ENCODE results near the gene TBC1D16.

TBC1D16 gene

DNA sequence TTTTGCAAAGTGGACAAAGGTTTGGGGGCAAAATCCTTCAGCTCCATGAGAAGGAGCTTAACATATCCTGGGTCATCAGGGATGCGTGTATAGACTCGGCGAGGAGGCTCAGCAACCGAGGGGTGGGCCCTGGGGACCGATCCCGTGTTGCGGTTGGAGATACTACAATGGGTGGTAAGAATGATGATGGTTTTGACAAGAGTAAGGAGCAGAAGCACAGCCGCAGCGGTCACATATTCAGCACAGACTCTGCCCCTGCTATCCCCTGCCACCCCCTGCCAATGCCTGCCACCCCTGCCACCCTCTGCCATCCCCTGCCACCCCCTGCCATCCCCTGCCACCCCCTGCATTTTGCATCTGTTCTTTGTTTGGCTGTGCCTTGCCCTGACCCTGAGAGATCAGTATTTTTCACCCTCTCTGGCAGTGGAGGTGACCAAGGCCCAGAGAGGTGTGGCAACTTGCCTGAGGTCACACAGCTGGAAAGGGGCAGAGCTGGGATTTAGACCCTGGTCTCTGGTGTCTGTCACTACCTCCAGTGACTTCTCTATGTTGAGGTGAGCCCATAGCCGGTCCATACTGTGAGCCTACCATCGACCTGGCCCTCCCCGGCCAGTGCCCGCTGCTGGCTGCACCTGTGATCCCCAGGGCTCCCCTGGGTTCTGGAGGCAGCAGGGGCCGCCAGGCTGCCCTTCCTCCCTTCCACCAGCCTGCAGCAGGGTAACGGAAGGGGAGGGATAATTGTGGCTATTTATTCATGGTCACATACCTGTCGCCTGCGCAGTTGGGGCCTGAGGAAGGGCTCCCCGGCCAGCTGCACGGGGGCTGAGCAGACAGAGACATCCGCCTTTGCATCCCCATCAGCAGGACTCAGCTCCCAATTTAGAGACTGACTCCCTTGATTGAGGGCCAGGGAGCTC is 121.5 kb downstream of the TBC1D16 start:
- Histone ChIP-seq H3K27me3 (ENCODE audit: control insufficient read depth, insufficient read depth, low read length, poor library complexity, severe bottlenecking) (no peaks in the 10 kb centered on the region), H3K27ac (ENCODE audit: insufficient read depth, low read depth, low read length, poor library complexity, severe bottlenecking) (no peak overlapping the region), H3K4me1 (ENCODE audit: control insufficient read depth, insufficient read depth, low read length) (no peaks in the 10 kb centered on the region), H3K9me3 (ENCODE audit: control insufficient read depth, low read length) (no peaks in the 10 kb centered on the region), H3K4me3 (ENCODE audit: insufficient read depth, low read depth, low read length) (no peak overlapping the region), H3K36me3 (ENCODE audit: control insufficient read depth, insufficient read depth, low read length) (no peaks in the 10 kb centered on the region)
- WGBS, 2 experiments = 95% methylated on average over 20 of the region's 20 CpGs

DNA sequence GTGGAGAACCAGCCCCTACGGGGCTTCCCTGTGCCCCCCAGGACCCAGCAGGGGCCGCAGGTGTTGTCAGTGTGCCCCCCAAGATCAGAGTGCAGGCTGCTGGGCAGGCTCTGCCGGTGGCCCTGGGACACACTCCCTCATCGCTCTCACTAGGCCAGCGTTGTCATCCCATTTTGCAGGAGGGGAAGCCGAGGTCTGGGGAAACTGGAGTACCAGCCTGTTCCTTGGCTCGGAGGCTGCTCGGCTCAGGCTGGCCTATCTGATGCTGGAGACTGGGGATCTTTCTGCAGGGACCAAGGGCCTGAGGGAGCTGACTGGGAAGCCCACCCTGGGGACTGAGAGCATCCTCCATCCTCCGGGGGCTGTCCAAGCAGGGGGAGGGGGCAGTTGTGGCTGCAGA is 122.2 kb downstream of the TBC1D16 start:
- Histone ChIP-seq H3K9me3 (ENCODE audit: control insufficient read depth, low read length) (no peaks in the 10 kb centered on the region), H3K4me1 (ENCODE audit: control insufficient read depth, insufficient read depth, low read length) (no peaks in the 10 kb centered on the region), H3K36me3 (ENCODE audit: control insufficient read depth, insufficient read depth, low read length) (no peaks in the 10 kb centered on the region), H3K27ac (ENCODE audit: insufficient read depth, low read depth, low read length, poor library complexity, severe bottlenecking) (no peak overlapping the region), H3K4me3 (ENCODE audit: insufficient read depth, low read depth, low read length) (no peak overlapping the region), H3K27me3 (ENCODE audit: control insufficient read depth, insufficient read depth, low read length, poor library complexity, severe bottlenecking) (no peaks in the 10 kb centered on the region)
- WGBS, 2 experiments = 92 to 94% methylated on average over 9 of the region's 9 CpGs

DNA sequence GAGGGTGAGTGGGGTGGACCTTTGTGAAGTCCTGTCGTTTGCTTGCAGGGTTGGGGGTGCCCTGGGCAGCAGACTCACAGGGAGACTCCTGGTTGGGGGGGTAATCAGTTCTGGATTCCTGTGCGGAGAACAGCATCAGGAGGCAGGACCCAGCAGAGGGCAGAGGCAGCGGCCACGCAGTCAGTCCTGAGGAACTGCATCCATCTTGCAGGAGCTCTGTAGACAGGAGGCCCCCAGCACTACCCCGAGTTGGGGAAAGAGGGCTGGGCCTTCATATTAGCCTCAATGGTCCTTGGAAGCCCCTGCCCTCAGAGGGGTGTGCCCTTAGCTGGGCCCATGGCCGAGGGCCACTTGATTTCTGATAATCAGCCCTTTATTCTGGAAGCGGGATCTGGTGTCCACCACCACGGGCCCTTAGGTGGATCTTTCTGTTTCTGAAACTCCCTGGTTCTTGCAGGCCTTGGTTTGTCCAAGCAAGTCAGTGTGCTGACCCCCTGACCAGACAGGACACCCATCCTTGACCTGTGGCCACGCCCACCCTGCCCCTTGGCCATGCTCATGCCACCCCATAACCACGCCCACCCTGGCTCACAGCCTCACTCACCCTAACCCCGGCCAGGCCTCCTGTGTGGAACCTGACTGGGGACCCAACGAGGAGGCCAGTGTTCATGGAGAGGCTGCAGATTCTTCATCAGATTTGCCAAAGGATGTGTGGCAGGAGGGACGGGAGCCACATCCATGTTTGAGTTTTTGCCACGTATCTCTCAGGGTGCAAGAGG is 122.9 kb downstream of the TBC1D16 start:
- H3K27ac ChIP-seq (ENCODE audit: insufficient read depth, low read depth, low read length, poor library complexity, severe bottlenecking) = no peak overlapping the region
- no peaks in the 10 kb centered on the region for H3K36me3 ChIP-seq (ENCODE audit: control insufficient read depth, insufficient read depth, low read length)
- H3K4me3 ChIP-seq (ENCODE audit: insufficient read depth, low read depth, low read length) = no peak overlapping the region
- WGBS, 2 experiments = 90 to 93% methylated on average over 14 of the region's 14 CpGs
- no peaks in the 10 kb centered on the region for H3K27me3 ChIP-seq (ENCODE audit: control insufficient read depth, insufficient read depth, low read length, poor library complexity, severe bottlenecking)
- H3K9me3 ChIP-seq (ENCODE audit: control insufficient read depth, low read length) = no peaks in the 10 kb centered on the region
- no peaks in the 10 kb centered on the region for H3K4me1 ChIP-seq (ENCODE audit: control insufficient read depth, insufficient read depth, low read length)

DNA sequence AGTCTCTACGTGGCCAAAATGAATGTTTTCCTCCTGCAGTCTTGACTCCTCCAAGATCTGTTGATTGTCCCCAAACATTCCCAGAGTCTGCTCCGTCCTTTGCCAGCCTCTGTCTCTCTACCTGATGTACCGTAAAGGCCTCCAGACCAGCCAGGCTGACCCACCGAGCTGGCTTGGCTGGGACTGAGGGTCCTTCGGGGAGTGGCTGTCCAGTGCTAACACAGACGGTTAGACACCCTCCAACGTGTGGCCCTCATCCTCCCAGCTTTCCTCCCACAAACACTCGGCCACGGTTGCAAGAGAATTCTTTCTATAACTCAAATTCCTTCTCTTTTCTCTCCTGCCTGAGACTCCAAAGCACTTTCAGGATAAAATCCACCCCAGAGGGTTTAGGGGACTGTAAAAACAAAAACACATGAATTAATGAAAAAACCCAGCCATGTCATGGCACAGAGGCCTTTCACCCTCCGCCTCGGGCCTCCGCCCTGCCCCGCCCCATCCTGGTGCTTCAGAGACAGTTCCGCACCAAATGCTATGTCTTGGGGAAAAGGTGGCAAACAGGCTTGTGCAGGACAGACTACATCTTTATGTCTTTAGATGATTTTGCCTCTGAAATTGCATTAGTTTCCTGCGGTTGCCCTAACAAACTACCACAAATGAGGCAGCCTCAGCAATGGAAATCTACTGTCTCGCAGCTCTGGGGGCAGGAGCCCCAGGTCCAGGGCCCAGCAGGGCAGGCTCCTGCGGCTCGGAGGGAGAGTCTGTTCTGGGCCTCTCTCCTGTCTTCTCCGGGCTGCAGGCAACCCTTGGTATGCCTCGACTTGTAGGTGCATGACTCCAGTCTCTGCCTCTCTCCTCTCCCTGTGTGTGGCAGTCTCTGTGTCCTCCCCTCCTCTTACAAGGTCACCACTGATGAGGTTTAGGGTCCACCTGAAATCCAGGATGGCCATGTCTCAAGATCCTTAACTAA is 124.0 kb downstream of the TBC1D16 start:
- Histone ChIP-seq H3K4me3 (ENCODE audit: insufficient read depth, low read depth, low read length) (no peak overlapping the region), H3K27ac (ENCODE audit: insufficient read depth, low read depth, low read length, poor library complexity, severe bottlenecking) (no peak overlapping the region), H3K36me3 (ENCODE audit: control insufficient read depth, insufficient read depth, low read length) (no peaks in the 10 kb centered on the region), H3K9me3 (ENCODE audit: control insufficient read depth, low read length) (no peaks in the 10 kb centered on the region), H3K4me1 (ENCODE audit: control insufficient read depth, insufficient read depth, low read length) (no peaks in the 10 kb centered on the region), H3K27me3 (ENCODE audit: control insufficient read depth, insufficient read depth, low read length, poor library complexity, severe bottlenecking) (no peaks in the 10 kb centered on the region)
- WGBS, 2 experiments = 90 to 91% methylated on average over 20 of the region's 20 CpGs

DNA sequence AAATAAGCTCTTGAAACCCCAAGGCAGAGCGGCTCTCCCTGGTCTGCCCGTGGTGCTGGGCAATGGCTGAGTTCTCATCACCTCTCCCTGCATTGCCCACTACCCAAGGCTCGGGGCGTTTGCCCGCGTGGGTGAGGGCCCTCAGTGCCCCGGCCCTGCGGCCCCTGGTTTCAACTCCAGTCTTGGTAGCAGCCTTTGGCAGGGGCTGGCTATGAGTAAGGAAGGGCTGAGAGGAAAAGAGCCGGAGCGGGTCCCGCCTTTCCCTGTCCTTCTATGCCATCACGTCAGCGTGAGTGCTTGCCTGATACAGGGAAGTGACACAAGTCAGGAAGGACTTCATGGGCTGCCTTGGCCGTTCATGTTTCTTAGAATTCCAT is 124.7 kb downstream of the TBC1D16 start:
- Histone ChIP-seq H3K27ac (ENCODE audit: insufficient read depth, low read depth, low read length, poor library complexity, severe bottlenecking) (no peak overlapping the region), H3K36me3 (ENCODE audit: control insufficient read depth, insufficient read depth, low read length) (no peaks in the 10 kb centered on the region), H3K4me3 (ENCODE audit: insufficient read depth, low read depth, low read length) (no peak overlapping the region), H3K9me3 (ENCODE audit: control insufficient read depth, low read length) (no peaks in the 10 kb centered on the region), H3K27me3 (ENCODE audit: control insufficient read depth, insufficient read depth, low read length, poor library complexity, severe bottlenecking) (no peaks in the 10 kb centered on the region), H3K4me1 (ENCODE audit: control insufficient read depth, insufficient read depth, low read length) (no peaks in the 10 kb centered on the region)
- 90 to 91% methylated on average over 14 of the region's 14 CpGs for WGBS, 2 experiments

DNA sequence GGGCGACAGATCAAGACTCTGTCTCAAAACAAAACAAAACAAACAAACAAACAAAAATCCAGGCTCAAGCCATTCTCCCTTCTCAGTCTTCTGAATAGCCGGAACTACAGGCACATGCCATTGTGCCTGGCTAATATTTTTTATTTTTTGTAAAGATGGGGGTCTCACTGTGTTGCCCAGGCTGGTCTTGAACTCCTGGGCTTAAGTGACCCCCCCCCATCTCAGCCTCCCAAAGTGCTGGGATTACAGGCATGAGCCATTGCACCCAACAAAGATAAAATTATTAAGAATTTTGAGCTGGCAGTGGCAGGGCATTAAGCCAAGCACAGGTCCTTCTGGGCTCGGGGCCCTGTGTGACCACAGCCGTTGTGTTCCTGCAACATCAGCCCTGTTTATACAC is 126.6 kb downstream of the TBC1D16 start:
- H3K27ac ChIP-seq (ENCODE audit: insufficient read depth, low read depth, low read length, poor library complexity, severe bottlenecking) = no peak overlapping the region
- H3K27me3 ChIP-seq (ENCODE audit: control insufficient read depth, insufficient read depth, low read length, poor library complexity, severe bottlenecking) = no peaks in the 10 kb centered on the region
- no peaks in the 10 kb centered on the region for H3K4me1 ChIP-seq (ENCODE audit: control insufficient read depth, insufficient read depth, low read length)
- 87 to 94% methylated on average over 3 to 4 of the region's 4 CpGs for WGBS, 2 experiments
- no peaks in the 10 kb centered on the region for H3K36me3 ChIP-seq (ENCODE audit: control insufficient read depth, insufficient read depth, low read length)
- no peaks in the 10 kb centered on the region for H3K9me3 ChIP-seq (ENCODE audit: control insufficient read depth, low read length)
- H3K4me3 ChIP-seq (ENCODE audit: insufficient read depth, low read depth, low read length) = no peak overlapping the region

DNA sequence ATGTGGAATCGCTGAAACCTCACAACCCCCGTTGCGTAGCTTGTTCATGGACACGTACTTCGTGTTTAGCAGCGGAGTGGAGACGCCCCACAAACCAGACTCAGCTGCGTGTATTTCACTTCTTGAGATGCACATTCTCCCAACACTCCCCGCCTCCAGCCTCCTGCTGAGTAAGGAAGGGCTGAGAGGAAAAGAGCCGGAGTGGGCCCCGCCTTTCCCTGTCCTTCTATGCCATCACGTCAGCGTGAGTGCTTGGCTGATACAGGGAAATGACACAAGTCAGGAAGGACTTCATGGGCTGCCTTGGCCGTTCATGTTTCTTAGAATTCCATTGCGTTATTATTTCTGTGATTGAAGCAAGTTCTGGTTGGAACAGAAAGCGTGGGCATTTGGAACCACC is 127.8 kb downstream of the TBC1D16 start:
- H3K27ac ChIP-seq (ENCODE audit: insufficient read depth, low read depth, low read length, poor library complexity, severe bottlenecking) = no peak overlapping the region
- H3K36me3 ChIP-seq (ENCODE audit: control insufficient read depth, insufficient read depth, low read length) = no peaks in the 10 kb centered on the region
- H3K4me1 ChIP-seq (ENCODE audit: control insufficient read depth, insufficient read depth, low read length) = no peaks in the 10 kb centered on the region
- H3K9me3 ChIP-seq (ENCODE audit: control insufficient read depth, low read length) = no peaks in the 10 kb centered on the region
- 58 to 60% methylated on average over 16 of the region's 16 CpGs for WGBS, 2 experiments
- H3K27me3 ChIP-seq (ENCODE audit: control insufficient read depth, insufficient read depth, low read length, poor library complexity, severe bottlenecking) = no peaks in the 10 kb centered on the region
- H3K4me3 ChIP-seq (ENCODE audit: insufficient read depth, low read depth, low read length) = no peak overlapping the region

DNA sequence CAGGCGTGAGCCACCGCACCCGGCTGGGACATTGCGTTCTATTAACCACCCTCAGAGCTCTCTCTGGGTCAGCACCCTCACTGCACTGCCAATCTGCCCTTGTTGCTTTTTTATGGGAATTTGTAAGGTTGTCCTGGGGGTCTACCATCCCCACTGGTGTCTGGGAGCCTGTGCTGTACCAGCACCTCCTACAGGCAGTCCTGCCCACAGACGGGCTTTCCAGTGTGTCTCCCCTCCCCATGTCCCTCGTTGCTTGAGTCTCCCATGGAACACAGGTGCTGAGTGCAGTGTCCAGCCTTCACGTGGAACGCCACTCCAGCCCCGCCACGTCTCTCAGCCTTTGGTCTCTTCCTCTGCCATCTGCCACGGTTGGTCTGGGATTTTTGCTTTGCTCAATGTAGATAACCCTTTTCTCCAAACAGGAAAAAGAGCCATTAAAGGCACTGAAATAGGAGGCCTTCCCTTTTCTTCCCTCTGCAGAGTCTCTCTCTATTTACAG is 128.4 kb downstream of the TBC1D16 start:
- H3K27me3 ChIP-seq (ENCODE audit: control insufficient read depth, insufficient read depth, low read length, poor library complexity, severe bottlenecking) = no peaks in the 10 kb centered on the region
- no peaks in the 10 kb centered on the region for H3K36me3 ChIP-seq (ENCODE audit: control insufficient read depth, insufficient read depth, low read length)
- H3K4me1 ChIP-seq (ENCODE audit: control insufficient read depth, insufficient read depth, low read length) = no peaks in the 10 kb centered on the region
- no peak overlapping the region for H3K4me3 ChIP-seq (ENCODE audit: insufficient read depth, low read depth, low read length)
- H3K9me3 ChIP-seq (ENCODE audit: control insufficient read depth, low read length) = no peaks in the 10 kb centered on the region
- H3K27ac ChIP-seq (ENCODE audit: insufficient read depth, low read depth, low read length, poor library complexity, severe bottlenecking) = no peak overlapping the region
- WGBS, 2 experiments = 88 to 90% methylated on average over 11 of the region's 11 CpGs

DNA sequence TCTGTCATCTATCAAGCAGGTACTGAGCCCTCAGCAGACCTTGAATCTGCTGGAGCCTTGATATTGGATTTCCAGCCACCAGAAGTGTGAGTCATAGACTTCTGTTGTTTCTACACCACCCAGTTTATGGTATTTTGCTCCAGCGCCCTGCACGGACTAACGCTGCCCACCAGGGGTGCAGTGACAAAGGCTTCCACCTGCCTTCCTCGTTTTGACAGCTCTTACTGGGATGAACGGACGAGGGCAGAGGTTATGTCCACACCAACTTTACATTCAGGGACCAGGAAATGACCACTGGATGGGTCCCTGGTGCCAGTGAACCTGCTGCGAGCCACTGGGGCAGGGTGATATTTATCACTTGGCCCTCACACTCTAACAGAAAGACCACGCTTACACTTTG is 129.8 kb downstream of the TBC1D16 start:
- no peaks in the 10 kb centered on the region for H3K36me3 ChIP-seq (ENCODE audit: control insufficient read depth, insufficient read depth, low read length)
- H3K27me3 ChIP-seq (ENCODE audit: control insufficient read depth, insufficient read depth, low read length, poor library complexity, severe bottlenecking) = no peaks in the 10 kb centered on the region
- 70 to 72% methylated on average over 8 of the region's 8 CpGs for WGBS, 2 experiments
- H3K9me3 ChIP-seq (ENCODE audit: control insufficient read depth, low read length) = no peaks in the 10 kb centered on the region
- no peaks in the 10 kb centered on the region for H3K4me1 ChIP-seq (ENCODE audit: control insufficient read depth, insufficient read depth, low read length)
- no peak overlapping the region for H3K4me3 ChIP-seq (ENCODE audit: insufficient read depth, low read depth, low read length)
- H3K27ac ChIP-seq (ENCODE audit: insufficient read depth, low read depth, low read length, poor library complexity, severe bottlenecking) = no peak overlapping the region
